HG03159 (cell line): ENCODE measurements around the gene KLHL17.
"Not testable (repeated sequence)": the region's sequence is repeated elsewhere in the genome, so short reads cannot be mapped to it uniquely, and the experiment has no call there.

Experiments
- ATAC-seq: cut with Tn5 transposase; IDR thresholded peaks from one replicate; pipeline ENCODE4 v1.9.1; 2021; ENCODE audit warnings: mild to moderate bottlenecking, moderate library complexity; ENCODE audit not compliant: unreplicated experiment

Gene KLHL17

GRCh38 chr1:997713-997992 lies 37.3 kb downstream of the KLHL17 start:
- ATAC-seq, result no peak

- ATAC-seq, result no peak
These were observed 37.8 kb downstream of the KLHL17 start for GRCh38 chr1:997993-998744.

GRCh38 chr1:998745-998994 lies 38.3 kb downstream of the KLHL17 start:
- ATAC-seq, result no peak

GRCh38 chr1:998995-999724 lies 38.8 kb downstream of the KLHL17 start:
- ATAC-seq, result no peak

DNA sequence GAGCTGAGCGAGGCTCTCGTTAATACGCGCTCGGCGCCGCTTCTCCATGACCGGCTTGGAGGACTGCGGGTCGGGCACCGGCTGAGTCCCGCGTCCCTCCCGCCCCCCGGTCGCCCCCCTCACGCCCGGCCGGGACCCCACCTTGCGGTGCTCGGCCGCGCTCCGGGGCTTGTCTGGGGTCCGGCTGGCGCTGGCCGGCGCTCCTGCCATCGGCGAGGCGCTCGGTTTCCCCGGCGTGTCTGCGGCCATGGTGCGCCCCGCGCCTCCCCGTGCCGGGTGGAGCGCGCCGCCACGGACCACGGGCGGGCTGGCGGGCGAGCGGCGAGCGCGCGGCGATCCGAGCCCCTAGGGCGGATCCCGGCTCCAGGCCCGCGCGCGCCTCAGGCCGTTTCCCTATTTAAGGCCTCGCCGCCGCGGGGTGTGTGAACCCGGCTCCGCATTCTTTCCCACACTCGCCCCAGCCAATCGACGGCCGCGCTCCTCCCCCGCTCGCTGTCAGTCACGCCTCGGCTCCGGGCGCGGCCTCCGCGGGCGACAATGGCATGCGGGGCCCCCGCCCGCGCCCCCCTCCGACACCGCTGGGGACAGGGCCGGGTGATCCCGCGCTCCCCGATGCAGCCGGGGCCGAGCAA lies 39.5 kb downstream of the KLHL17 start, which contains the start of gene HES4:
Gene HES4 (minus strand): TSS at position 373 of the 632 bp plus-strand sequence. CDS start 124 bp downstream, at position 249.
- ATAC-seq, result no peak

DNA sequence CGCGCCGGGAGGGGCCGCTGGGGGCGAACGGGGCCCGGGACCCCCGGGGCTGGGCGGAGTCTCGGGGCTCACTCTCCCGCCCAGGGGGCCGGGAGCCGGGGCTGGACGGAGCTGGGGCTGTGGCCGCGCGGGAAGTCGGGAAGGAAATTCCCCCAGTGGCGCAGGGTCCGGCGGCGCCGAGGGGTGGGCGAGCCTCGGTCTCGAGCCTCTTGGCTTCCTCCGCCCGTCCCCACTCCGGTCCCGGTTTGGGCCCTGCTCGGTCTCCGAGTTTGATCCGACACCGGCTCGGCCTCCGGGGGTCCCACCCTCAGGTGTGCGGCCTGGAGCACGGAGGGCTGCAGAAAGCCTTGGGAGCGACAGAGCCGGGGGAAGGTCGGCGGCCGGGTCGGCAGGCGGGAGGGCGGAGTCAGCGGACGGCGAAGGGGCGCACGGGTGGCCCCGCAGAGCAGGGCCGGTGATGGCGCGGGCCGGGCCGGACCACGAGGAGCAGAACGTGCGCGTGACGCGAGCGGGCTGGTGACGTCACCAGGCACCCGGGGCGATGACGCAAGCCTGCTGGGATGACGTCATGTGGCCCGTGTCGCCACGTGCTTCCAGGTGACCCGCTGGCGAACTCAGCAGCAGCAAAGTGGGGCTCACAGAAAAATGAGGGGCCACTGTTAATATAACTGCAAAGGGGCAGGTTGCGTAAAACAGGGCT lies 40.1 kb downstream of the KLHL17 start:
- ATAC-seq, result no peak

DNA sequence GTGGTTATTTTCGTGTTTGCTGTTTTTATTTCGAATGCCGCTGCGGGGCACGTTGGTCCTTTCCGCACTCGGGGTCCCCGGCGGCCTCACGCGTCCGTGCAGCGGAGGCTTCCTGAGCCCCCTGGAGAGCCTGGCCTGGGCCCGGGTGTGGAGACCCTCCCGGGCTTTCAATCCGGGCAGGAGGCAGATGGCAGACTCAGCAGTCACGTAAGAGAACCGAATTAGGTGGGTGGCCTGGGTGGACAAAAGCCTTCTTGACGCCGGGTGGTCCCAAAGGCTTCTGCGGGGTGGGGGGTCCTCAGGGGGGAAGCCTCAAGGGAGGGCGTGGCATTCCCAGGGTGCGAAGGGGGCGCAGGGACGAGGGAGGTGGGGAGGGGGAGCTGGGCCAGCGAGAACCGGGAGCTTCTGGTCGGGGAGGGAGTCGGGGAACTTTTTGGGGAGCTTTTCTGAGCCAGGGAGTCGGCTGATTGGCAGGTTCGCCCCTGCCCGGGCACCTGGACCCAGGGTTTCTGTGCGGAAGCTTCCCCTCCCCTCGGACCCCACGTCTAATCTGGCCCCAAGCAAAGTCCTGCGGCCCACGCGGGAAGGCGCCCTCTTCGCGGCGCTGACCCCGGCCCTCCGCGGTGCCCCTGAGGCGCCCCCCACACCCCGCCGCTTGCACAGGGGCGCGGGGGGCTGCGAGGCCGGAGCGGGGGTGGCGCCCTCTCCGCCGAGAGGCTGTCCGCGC lies 40.8 kb downstream of the KLHL17 start:
- no peak for ATAC-seq

- no peak for ATAC-seq
These were observed 43.4 kb downstream of the KLHL17 start for GRCh38 chr1:1003618-1004419.

GRCh38 chr1:1004420-1004779 lies 44.0 kb downstream of the KLHL17 start:
- no peak for ATAC-seq

DNA sequence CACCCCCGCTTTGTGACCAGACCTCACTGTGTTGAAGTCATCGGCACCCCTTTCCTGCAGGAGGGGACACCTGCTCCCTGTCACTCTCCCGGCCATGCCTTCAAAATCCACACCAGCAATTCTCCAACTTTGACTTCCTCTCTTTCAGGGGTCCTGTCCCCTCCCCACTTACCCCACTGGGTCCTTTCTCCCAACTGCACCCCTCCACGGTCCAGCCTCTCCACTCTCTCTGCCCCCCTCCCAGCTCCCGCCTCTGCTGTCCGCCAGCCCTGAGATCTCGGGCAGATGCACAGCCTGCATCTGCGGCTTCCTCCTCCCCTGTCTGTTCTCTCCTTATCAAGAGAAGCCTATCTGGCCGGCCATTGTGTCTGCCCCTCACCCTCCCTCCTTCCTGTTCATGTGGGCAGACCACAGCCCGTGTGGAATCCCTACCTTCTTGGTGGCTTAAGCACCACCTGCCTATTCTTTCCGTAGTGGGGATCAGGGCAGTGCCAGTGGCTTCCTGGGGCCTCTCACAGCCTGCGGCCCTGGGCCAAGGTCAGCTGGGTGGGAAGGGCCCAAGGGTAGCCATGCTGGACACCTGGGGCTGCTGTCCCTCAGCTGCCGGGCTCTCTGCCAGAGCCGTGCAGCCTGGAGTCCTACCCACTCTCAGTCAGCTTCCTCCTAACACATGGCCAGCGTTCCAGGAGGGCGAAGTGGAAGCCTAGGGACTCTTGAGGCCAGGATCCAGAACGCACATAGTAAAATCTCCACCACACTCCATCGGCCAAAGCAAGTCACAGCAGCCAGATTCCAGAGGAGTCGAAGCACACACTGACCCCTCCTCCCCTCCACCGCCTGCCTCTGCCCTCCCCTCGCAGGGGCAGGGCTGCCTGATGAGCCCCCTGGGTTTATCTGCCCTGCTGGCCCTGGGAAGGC lies 44.7 kb downstream of the KLHL17 start:
- no peak for ATAC-seq

GRCh38 chr1:1005774-1006304 lies 45.5 kb downstream of the KLHL17 start:
- no peak for ATAC-seq

GRCh38 chr1:1006305-1007159 lies 46.1 kb downstream of the KLHL17 start:
- ATAC-seq, result no peak

- not testable (repeated sequence) for ATAC-seq
These were observed 49.7 kb downstream of the KLHL17 start for GRCh38 chr1:1010131-1010530.

DNA sequence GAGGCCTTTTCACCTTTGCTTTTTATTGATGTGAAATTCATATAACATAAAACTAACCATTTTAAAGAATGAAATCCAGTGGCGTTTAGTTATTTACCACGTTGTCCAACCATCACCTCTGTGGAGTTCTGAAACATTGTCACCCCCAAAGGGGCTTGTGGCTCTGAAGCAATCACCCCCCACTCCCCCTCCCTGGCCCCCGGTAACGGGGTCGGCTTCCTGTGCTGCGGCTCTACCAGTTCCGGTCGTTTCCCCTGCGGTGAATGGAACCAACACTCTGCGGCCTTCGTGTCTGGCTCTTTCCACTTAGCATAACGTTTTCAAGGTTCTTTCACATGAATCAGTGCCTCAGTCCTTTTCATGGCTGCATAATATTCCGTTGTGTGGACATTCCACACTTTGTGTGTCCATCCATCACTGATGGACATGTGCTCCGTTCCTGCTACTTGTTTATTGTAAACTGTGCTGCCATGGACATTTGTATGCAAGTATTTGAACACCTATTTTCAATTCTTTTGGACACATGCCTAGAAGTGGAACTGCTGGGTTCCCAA lies 51.1 kb downstream of the KLHL17 start:
- ATAC-seq, result no peak

DNA sequence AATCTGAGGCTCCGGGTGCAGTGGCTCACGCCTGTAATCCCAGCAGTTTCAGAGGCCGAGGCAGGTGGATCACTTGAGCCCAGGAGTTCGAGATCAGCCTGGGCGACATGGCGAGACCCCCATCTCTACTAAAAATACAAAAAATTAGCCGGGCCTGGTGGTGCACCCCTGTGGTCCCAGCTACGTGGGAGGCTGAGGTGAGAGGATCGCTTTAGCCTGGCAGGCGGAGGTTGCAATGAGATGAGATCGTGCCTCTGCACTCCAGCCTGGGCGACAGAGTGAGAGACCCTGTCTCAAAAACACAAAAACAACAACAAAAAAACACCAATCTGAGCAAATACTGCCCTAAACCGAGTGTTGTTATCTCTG lies 52.3 kb downstream of the KLHL17 start:
- not testable (repeated sequence) for ATAC-seq

- ATAC-seq, result peak; percentile 76
These were observed 52.9 kb downstream of the KLHL17 start, which contains the start of gene ISG15 for GRCh38 chr1:1013105-1013921. ISG15 (plus strand) TSS chr1:1013497; CDS start chr1:1013574, 77 bp downstream.
